Smooth muscle cell (in vitro differentiated cells): ENCODE data around the gene TXNRD3. TPM values are rescaled to one million over a fixed set of nuclear protein-coding genes. Genes with fewer than 3 reads are reported as not detected.

ENCODE experiments used
- DNase-seq: peaks from one replicate; lab custom pipeline; 2025; ENCODE audit not compliant: unreplicated experiment; lab: John Stamatoyannopoulos, UW
- H2AFZ ChIP-seq: fragments of 200-600 bp; sonication (generic); 2 replicates; pipeline ENCODE4 v1.6.0; 2016; ENCODE audit warnings: antibody characterized with exemption, low read depth, mild to moderate bottlenecking
- H3F3A ChIP-seq: fragments of 200-600 bp; sonication (generic); 2 replicates; pipeline ENCODE4 v1.6.0; 2017; ENCODE audit warnings: antibody characterized with exemption, low read depth
- H3K27ac ChIP-seq: fragments of 200-600 bp; sonication (generic); 2 replicates; pipeline ENCODE4 v1.5.1; 2016; ENCODE audit warnings: low read depth, mild to moderate bottlenecking
- H3K27me3 ChIP-seq: fragments of 200-600 bp; sonication (generic); 2 replicates; pipeline ENCODE4 v1.6.1; 2016; ENCODE audit warnings: low read depth, mild to moderate bottlenecking
- H3K36me3 ChIP-seq: fragments of 200-600 bp; sonication (generic); 2 replicates; pipeline ENCODE4 v1.5.1; 2016; ENCODE audit warnings: low read depth
- H3K4me1 ChIP-seq: fragments of 200-600 bp; sonication (generic); 2 replicates; pipeline ENCODE4 v1.5.1; 2016; ENCODE audit warnings: low read depth
- H3K4me2 ChIP-seq: fragments of 200-600 bp; sonication (generic); 2 replicates; pipeline ENCODE4 v1.6.0; 2016; ENCODE audit warnings: mild to moderate bottlenecking
- H3K4me3 ChIP-seq: fragments of 200-600 bp; sonication (generic); 2 replicates; pipeline ENCODE4 v1.5.1; 2016; ENCODE audit warnings: mild to moderate bottlenecking
- H3K79me2 ChIP-seq: fragments of 200-600 bp; sonication (generic); 2 replicates; pipeline ENCODE4 v1.6.0; 2016; ENCODE audit warnings: low read depth, mild to moderate bottlenecking
- H3K9ac ChIP-seq: fragments of 200-600 bp; sonication (generic); 2 replicates; pipeline ENCODE4 v1.6.0; 2016; ENCODE audit warnings: low read depth
- H3K9me3 ChIP-seq: fragments of 200-600 bp; sonication (generic); replicated peaks from 2 replicates; pipeline ENCODE4 v1.5.1; 2016; ENCODE audit warnings: low read depth
- H4K20me1 ChIP-seq: fragments of 200-600 bp; sonication (generic); 2 replicates; pipeline ENCODE4 v1.6.0; 2016; ENCODE audit warnings: low read depth
- WGBS: methylation state at CpG from one replicate; pipeline ENCODE4 v1.1.7; 2016; ENCODE audit warnings: low lambda C conversion rate; 5-methylcytosine and 5-hydroxymethylcytosine counted together
- polyA plus RNA-seq: library from polyadenylated mRNA; unstranded; fragments of >200 nt; fragmentation: Nextera tagmentation; extraction: Ambion mirVana; gene quantifications from 2 replicates; pipeline ENCODE4 v1.2.1, GENCODE V29; 2016
- total RNA-seq: library from RNA; depleted of rRNA; stranded (reverse); fragments of >200 nt; gene quantifications from 2 replicates; pipeline ENCODE4 v1.2.3, GENCODE V29; 2014
- TF ChIP-seq, protein P1 (sequence below): fragments of 200-600 bp; sonication (generic); IDR thresholded peaks from 2 replicates; pipeline ENCODE4 v1.5.1; 2017; ENCODE audit warnings: borderline replicate concordance, mild to moderate bottlenecking, antibody characterized with exemption; ENCODE audit not compliant: insufficient read depth, poor library complexity, severe bottlenecking

The TXNRD3 gene
- total and polyA plus RNA-seq, 2 experiments from 2014 or later: 13.7 to 27.2 TPM

GRCh38 chr3:126665959-126666657 lies 11.2 kb upstream of the TXNRD3 start:
- H3K4me2 ChIP-seq: no peak overlapping the region
- no peaks in the 10 kb centered on the region for H3K4me1 ChIP-seq
- H3K9me3 ChIP-seq: no peaks in the 10 kb centered on the region
- no peak overlapping the region for H3K27ac ChIP-seq
- no peak overlapping the region for H3K4me3 ChIP-seq
- no peak overlapping the region for H2AFZ ChIP-seq
- H4K20me1 ChIP-seq: no peaks in the 10 kb centered on the region
- no peaks in the 10 kb centered on the region for H3F3A ChIP-seq
- H3K36me3 ChIP-seq: no peaks in the 10 kb centered on the region
- WGBS: 95% methylated on average over 14 of the region's 15 CpGs
- H3K9ac ChIP-seq: no peak overlapping the region
- H3K79me2 ChIP-seq: no peaks in the 10 kb centered on the region
- peaks cover 18% of the 10 kb centered on the region for H3K27me3 ChIP-seq
- no peak for DNase-seq
- TF ChIP-seq, protein P1, sequence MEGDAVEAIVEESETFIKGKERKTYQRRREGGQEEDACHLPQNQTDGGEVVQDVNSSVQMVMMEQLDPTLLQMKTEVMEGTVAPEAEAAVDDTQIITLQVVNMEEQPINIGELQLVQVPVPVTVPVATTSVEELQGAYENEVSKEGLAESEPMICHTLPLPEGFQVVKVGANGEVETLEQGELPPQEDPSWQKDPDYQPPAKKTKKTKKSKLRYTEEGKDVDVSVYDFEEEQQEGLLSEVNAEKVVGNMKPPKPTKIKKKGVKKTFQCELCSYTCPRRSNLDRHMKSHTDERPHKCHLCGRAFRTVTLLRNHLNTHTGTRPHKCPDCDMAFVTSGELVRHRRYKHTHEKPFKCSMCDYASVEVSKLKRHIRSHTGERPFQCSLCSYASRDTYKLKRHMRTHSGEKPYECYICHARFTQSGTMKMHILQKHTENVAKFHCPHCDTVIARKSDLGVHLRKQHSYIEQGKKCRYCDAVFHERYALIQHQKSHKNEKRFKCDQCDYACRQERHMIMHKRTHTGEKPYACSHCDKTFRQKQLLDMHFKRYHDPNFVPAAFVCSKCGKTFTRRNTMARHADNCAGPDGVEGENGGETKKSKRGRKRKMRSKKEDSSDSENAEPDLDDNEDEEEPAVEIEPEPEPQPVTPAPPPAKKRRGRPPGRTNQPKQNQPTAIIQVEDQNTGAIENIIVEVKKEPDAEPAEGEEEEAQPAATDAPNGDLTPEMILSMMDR: no peak

DNA sequence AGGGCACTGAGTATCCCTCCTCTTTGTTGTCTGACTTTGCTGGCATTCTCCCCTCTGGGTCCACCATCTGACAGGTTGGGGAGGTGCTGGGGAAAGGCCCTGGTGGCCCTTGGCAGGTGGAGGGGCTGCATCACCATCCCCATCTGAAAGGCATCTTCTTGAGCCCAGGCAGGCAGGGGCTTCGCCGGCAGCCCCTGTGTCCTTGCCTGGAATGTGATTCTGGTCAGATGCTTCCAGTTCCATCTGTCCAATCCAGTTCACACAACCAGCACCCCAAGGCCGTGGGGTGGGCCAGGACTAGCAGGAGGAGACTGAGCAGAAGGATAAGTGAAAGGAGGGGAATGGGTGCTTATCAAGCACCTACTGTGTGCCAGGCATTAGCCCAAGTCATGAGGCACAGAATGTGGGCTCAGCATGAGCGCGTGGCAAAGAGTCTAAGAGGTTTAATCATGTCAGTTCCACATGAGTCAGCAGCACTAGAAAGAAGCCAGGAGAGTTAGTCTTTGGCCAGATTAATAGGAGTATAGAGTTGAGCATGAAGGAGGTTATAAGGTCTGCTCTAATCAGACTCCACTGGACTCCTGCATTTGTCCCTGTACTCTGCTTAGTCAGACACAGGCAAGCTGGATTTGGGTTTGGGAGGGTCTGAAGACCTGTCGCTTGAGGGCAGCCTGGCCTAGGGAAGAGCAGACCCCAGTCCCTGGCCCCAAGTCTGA lies 10.5 kb upstream of the TXNRD3 start:
- no peak overlapping the region for H3K27ac ChIP-seq
- peaks cover 18% of the 10 kb centered on the region for H3K27me3 ChIP-seq
- no peak overlapping the region for H3K4me3 ChIP-seq
- no peak overlapping the region for H3K4me2 ChIP-seq
- no peaks in the 10 kb centered on the region for H3K9me3 ChIP-seq
- no peaks in the 10 kb centered on the region for H3K4me1 ChIP-seq
- no peak overlapping the region for H3K9ac ChIP-seq
- H2AFZ ChIP-seq: no peak overlapping the region
- 91% methylated on average over 6 of the region's 6 CpGs for WGBS
- no peaks in the 10 kb centered on the region for H4K20me1 ChIP-seq
- H3K79me2 ChIP-seq: no peaks in the 10 kb centered on the region
- no peak for DNase-seq
- no peaks in the 10 kb centered on the region for H3K36me3 ChIP-seq
- no peaks in the 10 kb centered on the region for H3F3A ChIP-seq
- TF ChIP-seq, protein P1: no peak

- Histone ChIP-seq H3K36me3 (no peaks in the 10 kb centered on the region), H3K4me1 (no peaks in the 10 kb centered on the region), H3K9ac (no peak overlapping the region), H4K20me1 (no peaks in the 10 kb centered on the region), H3K4me2 (no peak overlapping the region), H3F3A (no peaks in the 10 kb centered on the region), H3K9me3 (no peaks in the 10 kb centered on the region), H3K4me3 (no peak overlapping the region), H2AFZ (no peak overlapping the region), H3K79me2 (no peaks in the 10 kb centered on the region), H3K27me3 (peaks cover 25% of the 10 kb centered on the region), H3K27ac (no peak overlapping the region)
- no peak for DNase-seq
- 71% methylated on average over 5 of the region's 5 CpGs for WGBS
- TF ChIP-seq, protein P1: no peak
These were observed 9.8 kb upstream of the TXNRD3 start for GRCh38 chr3:126664591-126665214.
